ENCODE results near the gene PKD2L1.
"Not testable (repeated sequence)": the region's sequence is repeated elsewhere in the genome, so short reads cannot be mapped to it uniquely, and the experiment has no call there.

PKD2L1 gene

GRCh38 chr10:100330079-100330478 is at the start of gene PKD2L1:
TSS of gene PKD2L1 (minus strand) at chr10:100330228. CDS start at chr10:100330103, 125 bp downstream.
- no peak for DNase-seq (ENCODE audit: low read depth, low spot score)

DNA sequence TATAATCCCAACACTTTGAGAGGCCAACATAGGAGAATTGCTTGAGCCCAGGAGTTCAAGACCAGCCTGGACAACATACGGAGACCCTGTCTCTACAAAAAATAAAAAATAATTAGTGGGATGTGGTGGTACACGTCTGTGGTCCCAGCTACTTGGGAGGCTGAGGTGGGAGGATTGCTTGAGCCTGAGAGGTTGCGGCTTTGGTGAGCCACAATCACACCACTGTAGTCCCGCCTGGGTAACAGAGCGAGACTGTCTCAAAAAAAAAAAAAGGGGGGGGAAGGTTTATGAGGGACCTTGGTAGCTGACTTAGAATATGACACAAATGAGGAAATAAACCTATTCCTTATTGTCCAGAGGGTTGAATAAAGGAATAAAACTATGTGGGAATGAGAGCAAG is 47.8 kb upstream of the PKD2L1 start:
- no peak for DNase-seq (ENCODE audit: low read depth, low spot score)

DNA sequence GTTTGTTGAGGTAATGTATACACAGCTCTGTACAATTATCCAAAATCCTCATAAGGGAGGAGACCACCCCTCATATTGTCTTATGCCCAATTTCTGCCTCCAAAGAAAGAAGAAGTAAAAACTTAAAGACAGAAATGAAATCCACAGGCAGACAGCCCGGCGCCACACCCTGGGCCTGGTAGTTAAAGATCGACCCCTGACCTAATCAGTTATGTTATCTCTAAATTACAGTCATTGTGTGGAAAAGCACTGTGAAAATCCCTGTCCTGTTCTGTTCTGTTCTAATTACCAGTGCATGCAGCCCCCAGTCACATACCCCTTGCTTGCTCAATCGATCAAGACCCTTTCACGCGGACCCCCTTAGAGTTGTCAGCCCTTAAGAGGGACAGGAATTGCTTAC is 46.6 kb upstream of the PKD2L1 start:
- not testable (repeated sequence) for DNase-seq (ENCODE audit: low read depth, low spot score)

DNA sequence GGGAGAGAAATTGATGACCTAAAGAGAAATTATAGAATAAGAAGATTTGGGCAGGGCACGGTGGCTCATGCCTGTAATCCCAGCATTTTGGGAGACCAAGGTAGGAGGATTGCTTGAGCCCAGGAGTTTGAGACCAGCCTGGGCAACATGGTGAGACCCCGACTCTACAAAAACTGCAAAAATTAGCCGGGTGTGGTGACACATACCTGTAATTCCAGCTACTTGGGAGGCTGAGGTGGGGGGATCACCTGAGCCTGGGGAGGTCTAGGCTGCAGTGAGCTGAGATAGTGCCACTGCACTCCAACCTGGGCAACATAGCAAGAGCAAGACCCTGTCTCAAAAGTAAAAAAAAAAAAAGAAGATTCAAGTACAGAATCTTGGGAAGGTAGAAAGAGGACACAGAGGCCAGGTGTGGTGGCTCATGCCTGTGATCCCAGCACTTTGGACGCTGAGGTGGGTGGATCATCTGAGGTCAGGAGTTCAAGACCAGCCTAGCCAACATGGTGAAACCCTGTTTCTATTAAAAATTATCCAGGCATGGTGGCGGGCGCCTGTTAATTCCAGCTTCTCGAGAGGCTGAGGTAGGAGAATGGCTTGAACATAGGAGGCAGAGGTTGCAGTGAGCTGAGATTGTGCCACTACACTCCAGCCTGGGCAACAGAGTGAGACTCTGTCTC is 44.8 kb upstream of the PKD2L1 start:
- not testable (repeated sequence) for DNase-seq (ENCODE audit: low read depth, low spot score)

DNA sequence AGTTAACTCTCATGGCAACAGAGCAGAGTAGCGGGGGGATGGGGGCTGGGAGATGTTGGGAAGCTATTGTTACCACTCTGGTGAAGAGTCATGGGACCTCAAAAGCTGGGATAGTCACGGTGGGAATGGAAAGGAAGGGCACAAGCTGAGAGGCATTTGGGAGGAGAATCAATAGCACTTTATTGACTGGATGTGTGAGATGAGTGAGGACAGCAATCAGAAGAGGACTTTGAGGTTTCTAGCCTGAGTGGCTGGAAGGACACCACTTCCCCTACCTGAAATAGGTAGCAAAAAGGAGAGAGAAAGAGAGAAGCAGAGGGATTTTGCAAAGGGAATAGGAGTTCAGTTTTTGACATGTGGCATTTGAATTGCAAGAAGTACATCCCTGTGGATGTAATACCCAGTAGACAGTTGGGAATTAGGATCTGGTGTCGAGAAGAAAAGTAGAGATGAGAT is 44.2 kb upstream of the PKD2L1 start:
- no peak for DNase-seq (ENCODE audit: low read depth, low spot score)

DNA sequence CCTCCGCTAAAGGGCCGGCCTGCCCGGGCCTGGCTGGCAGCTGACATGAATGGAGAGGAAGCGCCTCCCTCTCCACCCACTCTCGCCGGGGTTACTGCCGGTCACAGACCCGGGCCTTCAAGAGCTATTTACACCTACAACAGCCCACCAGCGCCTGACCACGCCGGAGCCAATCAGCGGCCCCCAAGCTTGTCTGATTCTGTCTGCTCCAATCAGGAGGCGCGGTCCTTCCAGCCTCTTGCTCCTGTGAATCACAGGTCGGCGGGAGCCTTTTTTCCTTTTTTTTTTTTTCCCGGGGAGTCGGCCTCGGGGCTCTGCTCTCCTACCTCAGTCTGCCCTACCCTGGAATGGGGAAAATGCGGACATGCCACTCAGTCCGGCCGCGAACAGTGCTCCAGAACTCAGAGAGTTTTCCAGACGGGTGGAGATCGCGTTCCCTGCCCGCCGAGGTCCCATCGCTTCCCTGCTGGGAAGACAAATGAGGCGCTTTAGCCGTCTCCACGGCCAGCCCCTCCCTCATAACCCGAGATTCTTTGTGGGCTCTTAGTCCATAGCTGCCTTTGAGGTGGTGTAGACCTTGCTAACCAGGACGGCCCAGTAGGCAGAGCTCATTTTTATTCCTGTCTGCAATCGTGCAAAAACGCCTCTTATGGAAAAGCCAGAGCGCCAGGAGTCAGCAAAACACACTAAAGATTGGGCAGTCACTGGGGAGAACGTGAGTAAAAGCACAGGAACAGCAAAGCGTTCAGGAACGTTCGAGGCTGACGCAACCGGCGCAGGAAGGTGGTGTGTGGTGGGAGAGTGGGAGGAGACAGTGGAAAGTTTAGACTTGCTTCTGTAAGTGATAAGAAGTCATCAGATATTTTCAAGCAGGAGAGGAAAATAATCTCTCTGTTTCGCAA is 43.5 kb upstream of the PKD2L1 start:
- peak; percentile 100 for DNase-seq (ENCODE audit: low read depth, low spot score)

GRCh38 chr10:100372415-100373297 is 42.6 kb upstream of the PKD2L1 start:
- DNase-seq (ENCODE audit: low read depth, low spot score): no peak

DNA sequence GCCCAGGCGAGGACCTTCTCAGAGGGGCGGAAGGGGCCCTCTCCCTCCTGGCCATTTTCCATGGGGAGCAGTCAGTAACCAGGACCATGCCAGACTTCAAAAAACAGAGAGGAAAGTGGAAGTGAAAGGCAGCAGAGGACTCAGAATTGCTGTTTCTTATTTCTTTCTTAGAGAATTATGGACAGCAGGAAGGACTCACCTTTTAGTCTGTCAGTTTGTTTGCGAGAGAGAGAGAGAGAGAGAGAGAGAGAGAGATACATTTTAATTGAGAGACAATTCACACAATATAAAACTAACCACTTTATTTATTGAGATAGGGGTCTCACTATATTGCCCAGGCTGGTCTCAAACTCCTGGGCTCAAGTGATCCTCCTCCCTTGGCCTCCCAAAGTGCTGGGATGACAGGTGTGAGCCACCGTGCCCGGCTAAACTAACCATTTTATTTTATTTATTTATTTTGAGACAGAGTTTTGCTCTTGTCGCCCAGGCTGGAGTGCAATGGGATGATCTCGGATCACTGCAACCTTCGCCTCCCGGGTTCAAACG is 41.5 kb upstream of the PKD2L1 start:
- DNase-seq (ENCODE audit: low read depth, low spot score): no peak

GRCh38 chr10:100370714-100371481 is 40.9 kb upstream of the PKD2L1 start:
- peak; percentile 94 for DNase-seq (ENCODE audit: low read depth, low spot score)

DNA sequence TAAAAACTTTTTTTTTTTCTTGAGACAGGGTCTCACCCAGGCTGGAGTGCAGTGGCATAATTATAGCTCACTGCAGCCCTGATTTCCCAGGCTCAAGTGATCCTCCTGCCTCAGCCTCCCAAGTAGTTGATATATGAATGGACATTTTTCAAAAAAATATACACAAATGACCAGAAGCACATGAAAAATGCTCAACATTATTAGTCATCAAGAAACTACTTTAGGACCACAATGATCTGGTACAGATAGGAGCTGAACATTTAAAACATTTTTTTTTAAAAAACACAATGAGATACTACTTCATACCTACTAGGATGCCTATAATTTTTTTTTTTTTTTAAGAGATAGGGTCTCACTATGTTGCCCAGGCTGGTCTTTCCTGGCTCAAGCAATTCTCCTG is 38.7 kb upstream of the PKD2L1 start:
- no peak for DNase-seq (ENCODE audit: low read depth, low spot score)

DNA sequence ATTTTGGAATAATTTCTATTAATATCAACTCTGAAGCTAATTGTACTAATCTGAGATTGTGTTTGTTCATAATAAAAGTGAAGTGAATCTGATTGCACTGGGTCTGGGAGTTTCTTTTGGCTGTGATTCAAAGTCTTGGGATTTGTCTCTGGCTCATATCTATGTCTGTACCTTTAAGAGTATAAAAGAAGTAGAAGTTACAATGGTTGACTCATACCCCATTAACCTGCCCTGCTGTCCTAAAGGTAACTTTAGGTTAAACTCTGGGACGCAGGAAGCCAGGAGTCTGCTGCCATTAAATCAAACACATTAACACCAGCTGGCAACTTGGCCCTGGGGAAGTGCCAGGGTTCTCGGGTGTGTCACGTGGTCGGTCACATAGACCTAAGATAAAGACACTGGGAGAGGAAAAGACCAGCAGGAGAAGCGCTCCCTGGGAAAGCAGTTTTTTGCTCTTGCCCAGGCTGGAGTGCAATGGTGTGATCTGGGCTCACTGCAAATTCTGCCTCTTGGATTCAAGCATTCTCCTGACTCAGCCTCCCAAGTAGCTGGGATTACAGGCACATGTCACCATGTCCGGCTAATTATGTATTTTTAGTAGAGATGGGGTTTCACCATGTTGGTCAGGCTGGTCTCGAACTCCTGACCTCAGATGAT is 34.8 kb upstream of the PKD2L1 start:
- peak; percentile 54 for DNase-seq (ENCODE audit: low read depth, low spot score)

DNA sequence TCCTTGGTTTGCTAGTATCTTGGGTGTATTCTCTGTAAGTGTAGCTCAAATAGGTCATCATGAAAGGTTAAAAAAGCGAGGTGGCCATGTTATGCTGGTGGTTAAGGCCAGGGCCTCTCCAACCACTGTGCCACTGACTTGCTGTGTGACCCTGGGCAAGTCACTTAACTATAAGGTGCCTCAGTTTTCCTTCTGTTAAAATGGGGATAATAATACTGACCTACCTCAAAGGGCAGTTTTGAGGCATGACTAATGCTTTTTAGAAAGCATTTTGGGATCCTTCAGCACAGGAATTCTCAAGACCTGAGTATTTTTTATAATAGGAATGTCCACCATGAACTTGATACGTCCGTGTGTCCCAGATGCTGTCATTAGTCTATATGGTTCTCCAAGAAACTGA is 34.1 kb upstream of the PKD2L1 start:
- no peak for DNase-seq (ENCODE audit: low read depth, low spot score)

DNA sequence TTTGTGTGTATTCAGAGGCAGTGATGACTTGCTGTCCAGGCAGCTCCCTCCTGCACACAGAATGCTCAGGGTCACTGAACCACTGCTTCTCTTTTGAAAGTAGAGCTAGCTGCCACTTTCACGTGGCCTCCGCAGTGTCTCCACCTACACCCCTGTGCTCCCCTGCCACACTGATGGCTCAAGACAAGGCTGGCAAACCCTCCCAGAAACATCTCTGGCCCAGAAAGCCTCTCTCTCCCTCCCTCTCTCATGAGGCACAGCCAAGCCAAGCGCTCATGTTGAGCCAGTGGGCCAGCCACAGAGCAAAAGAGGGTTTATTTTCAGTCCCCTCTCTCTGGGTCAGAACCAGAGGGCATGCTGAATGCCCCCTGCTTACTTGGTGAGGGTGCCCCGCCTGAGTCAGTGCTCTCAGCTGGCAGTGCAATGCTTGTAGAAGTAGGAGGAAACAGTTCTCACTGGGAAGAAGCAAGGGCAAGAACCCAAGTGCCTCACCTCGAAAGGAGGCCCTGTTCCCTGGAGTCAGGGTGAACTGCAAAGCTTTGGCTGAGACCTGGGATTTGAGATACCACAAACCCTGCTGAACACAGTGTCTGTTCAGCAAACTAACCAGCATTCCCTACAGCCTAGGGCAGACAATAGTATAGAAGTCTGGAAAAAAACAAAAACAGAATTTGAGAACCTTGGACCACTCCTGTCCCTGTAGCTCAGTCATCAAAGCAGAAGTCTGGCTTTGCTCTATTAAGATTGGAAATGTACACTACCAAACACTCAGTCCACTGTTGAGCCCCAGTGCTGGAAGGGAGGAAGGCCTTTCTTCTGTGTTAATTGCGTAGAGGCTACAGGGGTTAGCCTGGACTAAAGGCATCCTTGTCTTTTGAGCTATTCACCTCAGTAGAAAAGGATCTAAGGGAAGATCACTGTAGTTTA is 32.8 kb upstream of the PKD2L1 start:
- no peak for DNase-seq (ENCODE audit: low read depth, low spot score)

DNA sequence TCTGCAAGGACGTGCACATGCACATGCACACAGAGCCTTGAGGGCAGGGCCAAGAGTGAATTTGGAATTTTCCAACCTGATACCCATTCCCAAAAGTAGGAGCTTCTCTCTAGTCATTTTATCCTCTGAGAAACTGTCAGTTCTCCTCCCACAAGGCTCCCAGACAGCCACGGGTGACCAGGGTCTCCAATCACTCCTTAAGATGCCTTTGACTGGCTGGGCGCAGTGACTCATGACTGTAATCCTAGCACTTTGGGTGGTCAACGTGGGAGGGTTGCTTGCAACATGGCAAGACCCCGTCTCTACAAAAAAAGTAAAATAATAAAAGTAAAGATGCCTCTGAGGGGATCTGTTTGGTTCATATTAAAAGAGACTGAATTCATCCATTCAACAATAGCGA is 30.2 kb upstream of the PKD2L1 start:
- DNase-seq (ENCODE audit: low read depth, low spot score): no peak

DNA sequence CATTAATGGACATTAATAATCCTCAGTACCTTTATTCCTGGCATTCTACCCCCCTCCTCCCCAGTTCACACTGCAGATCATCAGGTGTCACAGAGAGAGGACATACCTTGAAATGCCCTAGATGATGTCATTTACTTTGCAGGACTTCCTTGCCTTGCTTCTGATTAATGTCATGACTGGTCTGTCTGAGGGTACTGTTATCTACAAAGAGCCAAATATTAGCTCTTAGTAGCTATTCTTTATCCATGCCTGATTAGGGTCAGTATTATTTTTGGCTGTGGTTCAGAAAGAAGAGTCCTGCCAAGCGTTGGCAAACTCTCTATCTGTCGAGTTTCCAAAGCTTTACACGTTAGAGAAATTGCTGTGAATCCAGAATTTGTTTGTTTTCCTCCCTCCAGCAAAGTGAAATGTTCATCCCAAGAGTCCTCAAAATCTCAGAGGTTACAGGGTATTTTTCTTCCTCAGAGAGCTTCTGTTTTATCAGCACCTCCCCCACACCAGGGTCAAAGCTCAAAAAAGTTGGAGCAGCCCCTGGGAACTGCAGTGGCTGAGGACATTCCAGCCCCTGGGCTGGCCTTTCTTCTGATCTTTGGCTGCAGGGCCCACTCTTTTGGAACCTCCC is 29.6 kb upstream of the PKD2L1 start:
- DNase-seq (ENCODE audit: low read depth, low spot score): peak; percentile 36

GRCh38 chr10:100359030-100359432 is 29.0 kb upstream of the PKD2L1 start:
- peak; percentile 48 for DNase-seq (ENCODE audit: low read depth, low spot score)

DNA sequence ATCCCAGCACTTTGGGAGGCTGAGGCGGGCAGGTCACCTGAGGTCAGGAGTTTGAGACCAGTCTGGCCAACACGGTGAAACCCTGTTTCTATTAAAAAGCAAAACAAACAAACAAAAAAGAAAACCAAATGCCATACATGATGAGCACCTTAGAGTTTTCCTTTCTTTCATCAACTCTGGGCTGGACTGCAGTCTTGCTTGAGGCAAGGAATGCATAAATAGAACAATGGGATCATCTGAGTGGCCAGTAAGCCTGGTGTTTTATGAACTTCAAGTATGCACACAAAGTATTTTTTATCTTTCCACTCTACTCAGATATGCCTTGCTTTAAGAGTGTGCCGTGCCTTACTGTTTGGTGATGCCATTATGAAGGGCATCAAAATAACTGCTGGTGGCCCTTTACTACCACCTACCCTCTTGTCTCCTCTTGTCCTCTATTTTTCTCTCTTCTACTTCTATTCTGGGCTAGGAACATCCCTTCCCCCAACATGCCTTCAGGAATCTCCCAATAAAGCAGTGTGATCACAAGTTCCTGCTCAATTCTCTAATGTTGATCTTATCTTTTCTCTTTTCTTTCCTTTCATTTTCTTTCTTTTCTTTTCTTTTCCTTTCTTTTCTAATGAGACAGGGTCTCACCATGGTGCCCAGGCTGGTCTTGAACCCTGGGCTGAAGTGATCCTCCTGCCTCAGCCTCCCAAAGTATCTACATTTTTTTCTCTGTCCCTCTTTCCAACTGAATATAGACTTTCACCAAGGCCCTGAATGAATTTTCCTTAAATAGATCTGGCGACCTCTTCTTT is 27.2 kb upstream of the PKD2L1 start:
- no peak for DNase-seq (ENCODE audit: low read depth, low spot score)
